ENCODE data around the gene NAMPT.
"Not testable (repeated sequence)": the region's sequence is repeated elsewhere in the genome, so short reads cannot be mapped to it uniquely, and the experiment has no call there.

Gene NAMPT

GRCh38 chr7:106284714-106285050 lies at the start of gene NAMPT:
NAMPT (minus strand) TSS chr7:106284983; CDS start chr7:106284884, 99 bp downstream.
- DNase-seq (ENCODE audit: extremely low read depth in 1 of 2, low read depth in 1 of 2): no peak

GRCh38 chr7:106332201-106332600 lies 47.4 kb upstream of the NAMPT start:
- DNase-seq (ENCODE audit: extremely low read depth in 1 of 2, low read depth in 1 of 2): no peak

GRCh38 chr7:106331441-106332175 lies 46.8 kb upstream of the NAMPT start:
- no peak for DNase-seq (ENCODE audit: extremely low read depth in 1 of 2, low read depth in 1 of 2)

GRCh38 chr7:106329971-106330733 lies 45.4 kb upstream of the NAMPT start:
- DNase-seq (ENCODE audit: extremely low read depth in 1 of 2, low read depth in 1 of 2): no peak

- DNase-seq (ENCODE audit: extremely low read depth in 1 of 2, low read depth in 1 of 2): no peak
Measured at GRCh38 chr7:106329408-106329807, 44.6 kb upstream of the NAMPT start.

- no peak for DNase-seq (ENCODE audit: extremely low read depth in 1 of 2, low read depth in 1 of 2)
Measured at GRCh38 chr7:106327538-106328481, 43.0 kb upstream of the NAMPT start.

GRCh38 chr7:106326594-106327537 lies 42.1 kb upstream of the NAMPT start:
- no peak for DNase-seq (ENCODE audit: extremely low read depth in 1 of 2, low read depth in 1 of 2)

GRCh38 chr7:106324509-106324908 lies 39.7 kb upstream of the NAMPT start:
- DNase-seq (ENCODE audit: extremely low read depth in 1 of 2, low read depth in 1 of 2): not testable (repeated sequence)

GRCh38 chr7:106320254-106320770 lies 35.5 kb upstream of the NAMPT start:
- not testable (repeated sequence) for DNase-seq (ENCODE audit: extremely low read depth in 1 of 2, low read depth in 1 of 2)

- DNase-seq (ENCODE audit: extremely low read depth in 1 of 2, low read depth in 1 of 2): no peak
Measured at GRCh38 chr7:106318482-106318881, 33.7 kb upstream of the NAMPT start.

- DNase-seq (ENCODE audit: extremely low read depth in 1 of 2, low read depth in 1 of 2): no peak
Measured at GRCh38 chr7:106317971-106318370, 33.2 kb upstream of the NAMPT start.

- DNase-seq (ENCODE audit: extremely low read depth in 1 of 2, low read depth in 1 of 2): no peak
Measured at GRCh38 chr7:106316947-106317346, 32.2 kb upstream of the NAMPT start.

GRCh38 chr7:106314875-106315274 lies 30.1 kb upstream of the NAMPT start:
- DNase-seq (ENCODE audit: extremely low read depth in 1 of 2, low read depth in 1 of 2): no peak

GRCh38 chr7:106313966-106314365 lies 29.2 kb upstream of the NAMPT start:
- no peak for DNase-seq (ENCODE audit: extremely low read depth in 1 of 2, low read depth in 1 of 2)

- DNase-seq (ENCODE audit: extremely low read depth in 1 of 2, low read depth in 1 of 2): no peak
Measured at GRCh38 chr7:106313456-106313901, 28.7 kb upstream of the NAMPT start.

- DNase-seq (ENCODE audit: extremely low read depth in 1 of 2, low read depth in 1 of 2): no peak
Measured at GRCh38 chr7:106312906-106313305, 28.1 kb upstream of the NAMPT start.

- DNase-seq (ENCODE audit: extremely low read depth in 1 of 2, low read depth in 1 of 2): no peak
Measured at GRCh38 chr7:106312099-106312871, 27.5 kb upstream of the NAMPT start.

GRCh38 chr7:106309362-106309761 lies 24.6 kb upstream of the NAMPT start:
- no peak for DNase-seq (ENCODE audit: extremely low read depth in 1 of 2, low read depth in 1 of 2)

- DNase-seq (ENCODE audit: extremely low read depth in 1 of 2, low read depth in 1 of 2): no peak
Measured at GRCh38 chr7:106306256-106306655, 21.5 kb upstream of the NAMPT start.
